GM19239 (cell line): ENCODE measurements around the gene RTCA.
"Not testable (repeated sequence)": the region's sequence is repeated elsewhere in the genome, so short reads cannot be mapped to it uniquely, and the experiment has no call there.

ENCODE experiments used
- DNase-seq: peaks from one replicate; pipeline ENCODE4 v3.0.0; 2011; ENCODE audit warnings: low spot score; ENCODE audit not compliant: insufficient read length
- FAIRE-seq: peaks from 2 replicates; lab custom pipeline; 2011; peaks lifted over from hg19 to GRCh38; lab: Jason Lieb, UNC

Gene RTCA

GRCh38 chr1:100304227-100304626 lies 38.2 kb downstream of the RTCA start:
- DNase-seq (no peak), FAIRE-seq (no peak)

GRCh38 chr1:100304921-100305320 lies 38.9 kb downstream of the RTCA start:
- FAIRE-seq (no peak), DNase-seq (no peak)

DNA sequence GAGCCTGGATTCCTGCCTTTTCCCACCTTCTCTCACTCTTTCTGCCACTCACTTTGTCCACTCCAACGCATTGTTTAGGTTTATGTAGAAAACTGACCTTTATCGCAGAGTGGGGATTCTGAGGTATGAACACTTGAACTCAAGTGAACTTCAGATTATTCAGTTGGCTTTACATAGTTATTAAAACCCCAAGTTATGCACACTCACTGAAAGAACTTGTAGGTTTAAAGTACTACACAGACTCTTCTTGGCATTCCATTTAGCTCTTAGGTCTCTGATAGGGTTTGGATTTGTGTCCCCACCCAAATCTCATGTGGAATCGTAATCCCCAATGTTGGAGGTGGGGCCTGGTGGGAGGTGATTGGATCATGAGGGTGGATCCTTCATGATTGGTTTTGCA lies 39.9 kb downstream of the RTCA start:
- DNase-seq: no peak
- no peak for FAIRE-seq

GRCh38 chr1:100306735-100307313 lies 40.8 kb downstream of the RTCA start:
- no peak for FAIRE-seq
- DNase-seq: no peak

GRCh38 chr1:100308777-100309176 lies 42.8 kb downstream of the RTCA start:
- DNase-seq: no peak
- FAIRE-seq: no peak

GRCh38 chr1:100309863-100310262 lies 43.8 kb downstream of the RTCA start:
- no peak for DNase-seq
- FAIRE-seq: no peak

DNA sequence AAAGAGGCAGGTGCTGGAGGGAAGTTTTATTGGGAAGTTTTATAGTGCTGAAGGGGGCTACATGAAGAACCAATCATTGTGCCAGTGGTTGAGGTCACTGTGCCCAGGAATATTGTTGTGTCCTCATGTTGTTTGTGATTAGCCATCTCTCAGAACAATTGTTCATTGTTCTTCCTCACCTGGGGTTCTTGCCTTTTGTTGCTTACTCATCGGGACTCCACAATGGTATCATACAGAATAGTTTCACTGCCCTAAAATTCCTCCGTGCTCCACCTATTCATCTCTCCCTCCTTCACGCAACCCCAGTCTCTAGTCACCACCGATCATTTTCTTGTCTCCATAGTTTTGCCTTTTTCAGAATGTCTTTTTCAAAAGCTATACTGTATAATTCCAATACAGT lies 47.4 kb downstream of the RTCA start:
- FAIRE-seq (no peak), DNase-seq (no peak)

DNA sequence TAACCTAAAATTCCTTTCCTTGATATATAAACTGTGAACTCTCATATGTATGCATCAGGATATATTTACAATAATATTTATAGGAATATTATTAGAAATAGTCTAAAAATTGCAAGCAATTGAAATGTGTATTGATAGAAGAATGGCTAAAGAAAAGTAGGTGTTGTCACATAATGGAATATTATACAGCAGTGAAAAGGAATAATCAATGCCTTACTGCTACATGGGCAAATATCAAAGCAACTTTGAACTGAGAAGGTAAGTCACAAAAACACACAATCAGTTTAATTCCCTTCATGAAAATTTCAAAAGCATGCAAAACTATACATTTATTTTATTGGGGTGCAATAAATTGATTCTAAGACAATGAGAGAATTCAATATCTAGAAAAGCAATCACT lies 50.6 kb downstream of the RTCA start:
- DNase-seq: no peak
- FAIRE-seq: no peak

- FAIRE-seq: no peak
- DNase-seq: no peak
Measured at GRCh38 chr1:100320311-100321099, 54.5 kb downstream of the RTCA start.

- DNase-seq: no peak
- FAIRE-seq: no peak
Measured at GRCh38 chr1:100321100-100321493, 55.1 kb downstream of the RTCA start.

GRCh38 chr1:100321506-100321905 lies 55.5 kb downstream of the RTCA start:
- FAIRE-seq (no peak), DNase-seq (no peak)

- FAIRE-seq: peak; percentile 91
- DNase-seq: no peak
Measured at GRCh38 chr1:100322436-100323211, 56.6 kb downstream of the RTCA start.

- peak; percentile 42 for FAIRE-seq
- no peak for DNase-seq
Measured at GRCh38 chr1:100323419-100324106, 57.5 kb downstream of the RTCA start.

- FAIRE-seq (no peak), DNase-seq (no peak)
Measured at GRCh38 chr1:100325415-100326324, 59.7 kb downstream of the RTCA start.

DNA sequence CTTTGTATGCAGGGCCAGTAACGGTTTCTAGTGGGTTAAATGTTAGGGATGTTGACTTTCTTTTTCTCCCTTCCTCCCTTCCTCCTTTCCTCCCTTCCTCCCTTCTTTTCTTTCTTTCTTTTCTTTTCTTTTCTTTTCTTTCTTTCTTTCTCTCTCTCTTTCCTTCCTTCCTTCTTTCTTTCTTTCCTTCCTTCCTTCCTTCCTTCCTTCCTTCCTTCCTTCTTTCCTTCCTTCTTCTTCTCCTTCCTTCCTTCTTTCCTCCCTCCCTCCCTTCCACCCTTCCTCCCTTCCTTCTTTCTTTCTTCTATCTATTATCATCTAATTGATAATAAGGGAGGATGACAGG lies 60.3 kb downstream of the RTCA start:
- not testable (repeated sequence) for DNase-seq, FAIRE-seq

- no peak for FAIRE-seq
Measured at GRCh38 chr1:100328133-100328532, 62.1 kb downstream of the RTCA start.

GRCh38 chr1:100331146-100331545 lies 65.1 kb downstream of the RTCA start:
- FAIRE-seq, DNase-seq: not testable (repeated sequence)

More at GRCh38 chr1:100328133-100328532, 62.1 kb downstream of the RTCA start:
- DNase-seq: no peak

DNA sequence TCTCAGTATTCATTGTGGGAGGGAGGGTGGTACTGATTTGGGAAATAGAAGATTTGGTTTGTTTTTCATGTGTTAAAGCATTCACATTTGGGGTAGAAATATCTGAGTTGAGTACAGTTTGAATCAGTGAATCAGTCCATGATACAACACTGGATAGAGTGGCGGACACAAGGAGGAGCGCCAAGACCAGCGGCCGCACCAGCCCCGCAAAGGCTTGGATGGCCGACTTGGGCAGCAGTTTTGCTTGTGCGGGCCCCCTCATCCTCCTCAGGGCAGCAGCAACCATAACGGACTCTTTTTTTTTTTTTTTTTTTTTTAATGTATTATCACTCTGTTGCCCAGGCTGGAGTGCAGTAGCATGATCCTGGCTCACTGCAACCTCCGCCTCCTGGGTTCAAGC lies 66.3 kb downstream of the RTCA start:
- DNase-seq (no peak), FAIRE-seq (no peak)

GRCh38 chr1:100335436-100335835 lies 69.4 kb downstream of the RTCA start:
- DNase-seq (no peak), FAIRE-seq (no peak)

DNA sequence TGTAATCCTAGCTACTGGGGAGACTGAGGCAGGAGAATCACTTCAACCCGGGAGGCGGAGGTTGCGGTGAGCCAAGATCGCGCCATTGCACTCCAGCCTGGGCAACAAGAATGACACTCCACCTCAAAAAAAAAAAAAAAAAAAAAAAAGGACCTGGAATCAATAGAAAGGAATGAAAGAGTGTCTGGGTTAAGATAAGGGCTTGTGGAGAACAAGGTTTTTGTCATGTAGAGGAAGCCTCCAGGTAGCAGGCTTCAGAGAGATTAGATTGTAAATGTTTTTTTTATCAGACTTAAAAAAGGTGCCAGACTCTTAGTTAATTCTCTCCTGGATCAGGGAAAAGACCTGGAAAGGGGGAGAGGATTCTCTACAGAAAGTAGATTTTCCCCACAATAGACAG lies 71.9 kb downstream of the RTCA start:
- DNase-seq, FAIRE-seq: not testable (repeated sequence)
